Mucosa of descending colon (tissue), 3 donors: ENCODE data around the gene C16orf82. TPM values are rescaled to one million over a fixed set of nuclear protein-coding genes. Genes with fewer than 3 reads are reported as not detected.

ENCODE experiments used
- ATAC-seq: fragments of 200-7000 bp; cut with Tn5 transposase; one replicate; pipeline ENCODE4 v1.9.1; 2020; ENCODE audit warnings: mild to moderate bottlenecking, moderate library complexity
- DNase-seq, 3 donors: peaks; one replicate each; pipeline ENCODE4 v3.0.0-alpha.2; 2020
- H3K36me3 ChIP-seq: fragments of 200-600 bp; one replicate; pipeline ENCODE4 v1.8.0; 2021; ENCODE audit warnings: low read depth, mild to moderate bottlenecking
- H3K4me1 ChIP-seq: fragments of 200-600 bp; one replicate; pipeline ENCODE4 v1.8.0; 2021; ENCODE audit warnings: low read depth, mild to moderate bottlenecking
- H3K4me3 ChIP-seq: fragments of 200-600 bp; one replicate; pipeline ENCODE4 v1.8.0; 2021; ENCODE audit warnings: mild to moderate bottlenecking
- H3K9me3 ChIP-seq: fragments of 200-600 bp; one replicate; pipeline ENCODE4 v1.8.0; 2021; ENCODE audit warnings: mild to moderate bottlenecking
- CTCF ChIP-seq: fragments of 200-600 bp; IDR thresholded peaks from one replicate; pipeline ENCODE4 v1.8.0; 2022; ENCODE audit warnings: antibody characterized with exemption, mild to moderate bottlenecking
- intact Hi-C, 2 donors: fragments of 100-400 bp; cut with DNase I in 1 of 2; cut with micrococcal nuclease in 1 of 2; formaldehyde crosslinking; loops; one replicate each; pipeline versions ENCODE4 v1.11.0 to v1.11.1; 2022; cut with DNase I, micrococcal nuclease
- total RNA-seq, 3 donors: library from RNA; stranded (reverse); fragmentation: NEBNext Ultra II Directional in 2 of 3; extraction: Animal tissue kit (Norgen Biotek cat#: 25700) in 2 of 3; gene quantifications; one replicate each; pipeline versions ENCODE4 v1.2.1 to v1.2.4, GENCODE V29; 2021 to 2023
- donor health status: DM: no; HTN: no; CAD: no; lungs with moderate emphysema.
- donor health status: DM: no; HTN: no; CAD: no.
- donor health status: DM: no; HTN: yes; CAD: no.

The C16orf82 gene
- total RNA-seq, 3 donors from 2014 or later = not detected

DNA sequence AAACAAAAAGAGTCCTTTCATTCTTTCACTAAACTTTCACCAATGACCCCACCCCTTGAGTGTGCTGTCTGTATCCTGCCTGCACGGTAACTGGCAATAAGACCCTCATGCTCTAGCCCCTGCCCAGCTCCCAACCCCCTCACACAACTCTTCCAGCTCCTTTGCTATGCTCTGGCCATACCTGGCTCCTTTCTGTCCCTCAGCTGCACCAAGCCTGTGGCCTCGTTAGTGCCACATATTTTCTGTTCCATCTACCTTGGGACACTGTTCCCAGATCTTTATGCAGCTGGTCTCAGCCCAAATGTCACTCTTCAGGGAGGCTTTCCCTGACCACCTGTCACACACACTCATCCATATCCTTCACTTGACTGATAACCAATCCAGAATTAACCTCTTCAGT, 47.3 kb downstream of the C16orf82 start:
- TF ChIP-seq CTCF = no peak
- DNase-seq (no peak), ATAC-seq (no peak)
- H3K36me3 ChIP-seq = no peaks in the 10 kb centered on the region
- intact Hi-C loops = no loop called here
- H3K4me3 ChIP-seq = no peak overlapping the region
- H3K4me1 ChIP-seq = no peaks in the 10 kb centered on the region
- H3K9me3 ChIP-seq = no peaks in the 10 kb centered on the region

DNA sequence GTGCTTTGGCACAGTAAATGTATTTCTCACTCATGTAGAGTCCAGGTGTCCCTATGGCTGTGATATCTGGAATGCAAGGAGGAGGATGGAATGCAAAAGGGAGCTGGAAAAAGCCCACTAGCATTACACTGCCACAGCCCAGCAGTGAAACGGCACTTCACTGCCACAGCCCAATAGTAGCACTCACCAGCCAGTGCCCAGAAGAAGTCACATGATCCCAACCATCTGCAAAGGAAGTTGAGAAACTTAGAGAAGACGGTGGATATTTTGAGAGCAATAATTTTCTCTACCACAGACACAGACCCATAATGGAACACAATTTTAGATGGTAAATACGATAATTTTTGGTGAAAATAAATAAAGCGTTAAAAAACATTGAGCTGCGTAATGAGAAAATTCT, 51.8 kb downstream of the C16orf82 start:
- H3K4me3 ChIP-seq = no peak overlapping the region
- peaks cover 4% of the 10 kb centered on the region for H3K9me3 ChIP-seq
- no peaks in the 10 kb centered on the region for H3K36me3 ChIP-seq
- DNase-seq = no peak
- H3K4me1 ChIP-seq = no peaks in the 10 kb centered on the region
- no peak for TF ChIP-seq CTCF
- no peak for ATAC-seq
- intact Hi-C loops = no loop called here

Other genes starting within 250 kb of the C16orf82 start
- gene KDM8, start 136.6 kb downstream of the C16orf82 start, total RNA-seq = 10 to 100 TPM in 1 of 3 donors, 1 to 10 TPM in 2; 8.7 to 12.9 (median 8.9) TPM
- gene NSMCE1, start 201.8 kb downstream of the C16orf82 start, total RNA-seq = 10 to 100 TPM; 39.3 to 50.1 (median 48.9) TPM
- 100 to 1,000 TPM; 131 to 207 (median 164) TPM for gene IL4R, start 247.0 kb downstream of the C16orf82 start, total RNA-seq